Measurements from ENCODE around the gene PDCD2L. TPM values are rescaled to one million over a fixed set of nuclear protein-coding genes. Genes with fewer than 3 reads are reported as not detected.
"Not testable (repeated sequence)": the region's sequence is repeated elsewhere in the genome, so short reads cannot be mapped to it uniquely, and the experiment has no call there.

The PDCD2L gene
- polyA plus RNA-seq, 1 donor from 2014 or later = 18.6 TPM

DNA sequence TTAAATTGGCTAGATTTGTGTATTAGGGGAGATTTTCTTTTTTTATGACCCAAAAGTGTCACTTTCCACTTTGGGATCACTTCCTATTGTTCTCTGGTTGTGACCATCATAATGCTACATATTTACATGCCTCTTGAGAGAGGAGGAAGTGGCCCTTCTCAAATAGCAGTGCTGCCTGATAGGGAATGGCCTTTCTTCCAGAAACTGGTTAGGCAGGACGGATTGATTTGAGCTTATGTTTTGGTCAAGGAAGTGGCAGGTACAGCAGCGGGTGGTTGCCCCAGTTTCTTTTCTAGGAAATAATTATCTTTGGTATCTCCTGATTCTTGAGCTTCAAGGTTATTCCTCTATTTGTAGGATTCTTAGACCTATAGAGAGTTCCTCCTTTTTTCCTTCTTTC is 55.4 kb downstream of the PDCD2L start:
- H3K27ac Mint-ChIP-seq = no peak overlapping the region
- peaks cover 6% of the 10 kb centered on the region for H3K36me3 Mint-ChIP-seq

DNA sequence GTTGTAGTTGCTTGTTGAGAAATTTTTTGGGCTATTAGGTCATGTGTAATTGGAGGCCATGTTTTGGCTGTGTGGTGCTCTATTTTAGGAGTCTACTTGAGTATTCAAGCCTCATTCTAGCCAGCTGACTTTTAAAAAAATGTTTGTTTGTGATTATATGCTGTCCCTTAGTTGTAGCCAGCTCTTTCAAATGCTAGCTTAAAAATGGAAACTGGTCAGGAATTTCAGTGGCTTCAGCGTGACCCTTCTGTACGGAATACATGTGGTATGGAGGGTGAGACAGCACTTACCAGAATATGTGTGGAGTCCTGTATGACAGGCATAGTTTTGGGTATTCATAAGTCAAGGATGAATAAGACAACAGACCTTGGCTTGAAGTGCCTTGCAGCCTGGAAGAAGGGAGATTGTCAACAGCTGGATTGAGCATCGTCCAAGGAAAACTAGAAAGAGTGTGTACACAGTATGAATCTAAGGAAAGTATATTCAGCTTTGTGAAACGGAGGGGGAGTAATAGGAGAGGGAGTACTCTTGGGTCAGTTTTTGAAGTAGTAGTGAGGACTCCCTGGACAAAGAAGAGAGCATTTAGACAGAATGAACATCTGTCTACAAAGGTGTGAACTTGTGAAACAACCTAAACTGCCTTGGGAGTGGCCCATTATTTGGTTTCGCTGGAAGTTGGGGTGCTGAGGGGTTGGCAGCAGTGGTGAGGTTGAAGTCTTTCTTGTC is 57.3 kb downstream of the PDCD2L start:
- H3K36me3 Mint-ChIP-seq = peaks cover 6% of the 10 kb centered on the region
- H3K4me3 Mint-ChIP-seq = no peak overlapping the region
- H3K4me1 Mint-ChIP-seq = peaks cover 0 to 2% (median 0%) of the 10 kb centered on the region in 3 donors
- no peaks in the 10 kb centered on the region for H3K27me3 Mint-ChIP-seq
- H3K27ac Mint-ChIP-seq = no peak overlapping the region
- H3K9me3 Mint-ChIP-seq = no peaks in the 10 kb centered on the region

More for the DNA sequence above, 55.4 kb downstream of the PDCD2L start:
- Mint-ChIP-seq H3K27me3 (no peaks in the 10 kb centered on the region), H3K4me1 (peaks cover 0 to 2% (median 0%) of the 10 kb centered on the region in 3 donors), H3K4me3 (no peak overlapping the region), H3K9me3 (no peaks in the 10 kb centered on the region)

DNA sequence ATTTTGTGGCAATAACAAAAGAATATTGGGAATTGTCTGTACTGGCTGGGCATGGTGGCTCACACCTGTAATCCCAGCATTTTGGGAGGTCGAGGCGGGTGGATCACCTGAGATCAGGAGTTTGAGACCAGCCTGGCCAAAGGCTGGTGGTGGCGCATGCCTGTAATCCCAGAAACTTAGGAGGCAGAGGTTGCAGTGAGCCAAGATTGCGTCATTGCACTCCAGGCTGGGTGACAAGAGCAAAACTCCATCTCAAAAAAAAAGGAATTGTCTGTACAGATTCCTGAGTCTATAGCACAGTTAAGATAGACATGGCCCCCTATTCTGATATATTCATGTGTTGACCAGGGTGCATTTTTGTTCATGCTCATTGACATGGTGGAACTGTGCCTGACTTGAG is 60.6 kb downstream of the PDCD2L start:
- not testable (repeated sequence) for H3K36me3 Mint-ChIP-seq, H3K4me1 Mint-ChIP-seq, H3K4me3 Mint-ChIP-seq, H3K27me3 Mint-ChIP-seq, H3K27ac Mint-ChIP-seq, H3K9me3 Mint-ChIP-seq

DNA sequence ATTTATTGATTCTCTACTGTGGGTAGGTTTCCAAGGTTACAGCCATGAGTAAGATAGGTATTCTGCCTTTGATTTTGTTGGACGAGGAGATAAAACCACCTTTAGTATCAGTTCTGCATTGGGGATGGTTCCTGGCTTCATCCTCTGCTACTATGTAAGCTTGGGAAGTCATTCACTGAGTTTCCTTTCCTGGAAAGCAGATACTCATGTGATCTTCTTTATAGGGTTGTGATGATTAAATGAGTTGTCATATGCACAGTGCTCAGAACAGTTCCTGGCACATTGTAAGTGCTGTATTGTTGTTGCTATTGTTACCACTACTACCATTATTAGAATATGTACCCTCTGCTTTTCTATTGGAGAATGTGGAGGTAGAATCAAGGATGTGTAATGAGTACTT is 64.2 kb downstream of the PDCD2L start:
- H3K4me1 Mint-ChIP-seq = peaks cover 0 to 1% (median 0%) of the 10 kb centered on the region in 3 donors
- peaks cover 8% of the 10 kb centered on the region for H3K36me3 Mint-ChIP-seq
- no peak overlapping the region for H3K27ac Mint-ChIP-seq

DNA sequence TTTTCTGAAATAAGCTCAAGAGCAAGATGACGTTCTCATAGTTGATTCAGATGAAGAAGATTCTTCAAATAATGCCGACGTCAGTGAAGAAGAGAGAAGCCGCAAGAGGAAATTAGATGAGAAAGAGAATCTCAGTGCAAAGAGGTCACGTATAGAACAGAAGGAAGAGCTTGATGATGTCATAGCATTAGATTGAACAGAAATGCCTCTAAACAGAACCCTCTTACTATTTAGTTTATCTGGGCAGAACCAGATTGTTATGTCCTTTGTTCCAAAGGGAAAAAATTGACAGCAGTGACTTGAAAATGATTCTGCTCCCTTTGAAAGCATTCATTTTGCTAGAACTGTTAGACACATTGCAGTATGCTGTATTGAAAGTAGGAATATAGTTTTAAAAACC is 64.8 kb downstream of the PDCD2L start:
- H3K4me1 Mint-ChIP-seq, H3K9me3 Mint-ChIP-seq, H3K27ac Mint-ChIP-seq, H3K27me3 Mint-ChIP-seq, H3K36me3 Mint-ChIP-seq, H3K4me3 Mint-ChIP-seq: not testable (repeated sequence)

More for the DNA sequence above, 64.2 kb downstream of the PDCD2L start:
- Mint-ChIP-seq H3K27me3 (no peaks in the 10 kb centered on the region), H3K4me3 (no peak overlapping the region), H3K9me3 (no peaks in the 10 kb centered on the region)

DNA sequence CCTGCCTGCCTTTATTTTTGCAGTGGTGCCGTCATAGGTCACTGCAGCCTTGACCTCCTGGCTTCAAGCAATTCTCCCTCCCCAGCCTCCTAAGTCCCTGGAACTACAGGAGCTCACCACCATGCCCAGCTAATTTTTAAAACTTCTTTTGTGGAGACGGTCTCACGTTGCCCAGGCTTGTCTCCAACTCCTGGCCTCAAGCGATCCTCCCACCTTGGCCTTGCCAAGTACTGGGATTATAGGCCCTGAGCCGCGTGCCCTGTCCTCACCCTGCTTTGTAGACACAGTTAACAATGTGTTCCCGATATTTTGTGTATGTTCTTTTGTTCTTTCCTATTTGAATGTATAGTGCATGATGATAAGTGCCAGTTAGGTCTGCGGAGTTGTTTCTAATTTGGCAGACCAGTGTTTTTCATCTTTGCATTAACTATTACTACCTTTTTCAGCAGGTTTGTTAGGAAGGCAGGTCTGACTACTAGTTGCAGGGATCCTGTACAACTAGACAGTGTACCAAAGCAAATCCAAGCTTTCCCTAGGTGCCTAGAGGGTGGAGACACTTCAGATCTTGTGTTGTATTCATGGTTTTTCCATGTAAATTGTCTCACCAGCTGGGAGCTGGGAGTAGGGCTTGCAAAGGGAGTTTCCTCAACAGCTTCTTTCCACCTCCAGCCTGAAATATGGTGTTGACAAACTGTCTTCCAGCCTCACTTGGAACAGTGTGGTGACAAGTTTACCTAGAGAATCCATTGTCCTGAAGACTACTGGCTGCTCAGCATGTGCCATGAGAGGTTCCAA is 67.9 kb downstream of the PDCD2L start:
- H3K36me3 Mint-ChIP-seq = peaks cover 5% of the 10 kb centered on the region
- no peaks in the 10 kb centered on the region for H3K4me1 Mint-ChIP-seq
- no peaks in the 10 kb centered on the region for H3K9me3 Mint-ChIP-seq
- no peak overlapping the region for H3K4me3 Mint-ChIP-seq
- H3K27me3 Mint-ChIP-seq = no peaks in the 10 kb centered on the region
- H3K27ac Mint-ChIP-seq = peak overlapping the region in 1 of 3 donors; percentile 18

DNA sequence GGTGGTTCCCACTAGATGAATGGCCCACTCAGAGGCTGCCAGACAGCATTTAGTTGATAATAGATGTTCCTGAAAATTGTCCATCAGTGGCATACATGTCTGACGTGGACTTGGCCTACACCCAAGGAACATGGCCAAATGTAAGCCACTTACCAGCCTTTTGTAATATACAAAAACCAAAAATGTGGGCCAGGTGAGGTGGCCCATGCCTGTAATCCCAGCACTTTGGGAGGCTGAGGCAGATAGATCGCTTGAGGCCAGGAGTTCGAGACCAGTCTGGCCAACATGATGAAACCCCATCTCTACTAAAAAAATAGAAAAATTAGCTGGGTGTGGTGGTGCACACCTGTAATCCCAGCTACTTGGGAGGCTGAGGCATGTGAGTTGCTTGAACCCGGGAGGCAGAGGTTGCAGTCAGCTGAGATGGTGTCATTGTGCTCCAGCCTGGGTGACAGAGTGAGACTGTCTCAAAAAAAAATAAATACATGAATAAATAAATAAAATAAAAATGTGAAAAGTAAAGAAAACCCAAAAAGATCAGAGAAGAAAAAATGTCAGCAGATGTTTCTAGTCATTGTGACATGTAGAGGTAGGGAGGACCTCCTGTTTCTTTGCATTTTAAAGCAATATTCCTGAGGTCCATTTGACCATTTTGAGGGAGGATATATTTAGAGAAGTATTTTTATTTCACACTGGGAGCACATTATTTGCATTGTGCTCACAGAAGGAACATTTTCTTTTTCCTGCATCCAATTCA is 70.2 kb downstream of the PDCD2L start:
- no peak overlapping the region for H3K27ac Mint-ChIP-seq
- H3K27me3 Mint-ChIP-seq = no peaks in the 10 kb centered on the region
- H3K4me3 Mint-ChIP-seq = no peak overlapping the region
- H3K9me3 Mint-ChIP-seq = no peaks in the 10 kb centered on the region
- H3K4me1 Mint-ChIP-seq = no peaks in the 10 kb centered on the region
- peaks cover 3% of the 10 kb centered on the region for H3K36me3 Mint-ChIP-seq

DNA sequence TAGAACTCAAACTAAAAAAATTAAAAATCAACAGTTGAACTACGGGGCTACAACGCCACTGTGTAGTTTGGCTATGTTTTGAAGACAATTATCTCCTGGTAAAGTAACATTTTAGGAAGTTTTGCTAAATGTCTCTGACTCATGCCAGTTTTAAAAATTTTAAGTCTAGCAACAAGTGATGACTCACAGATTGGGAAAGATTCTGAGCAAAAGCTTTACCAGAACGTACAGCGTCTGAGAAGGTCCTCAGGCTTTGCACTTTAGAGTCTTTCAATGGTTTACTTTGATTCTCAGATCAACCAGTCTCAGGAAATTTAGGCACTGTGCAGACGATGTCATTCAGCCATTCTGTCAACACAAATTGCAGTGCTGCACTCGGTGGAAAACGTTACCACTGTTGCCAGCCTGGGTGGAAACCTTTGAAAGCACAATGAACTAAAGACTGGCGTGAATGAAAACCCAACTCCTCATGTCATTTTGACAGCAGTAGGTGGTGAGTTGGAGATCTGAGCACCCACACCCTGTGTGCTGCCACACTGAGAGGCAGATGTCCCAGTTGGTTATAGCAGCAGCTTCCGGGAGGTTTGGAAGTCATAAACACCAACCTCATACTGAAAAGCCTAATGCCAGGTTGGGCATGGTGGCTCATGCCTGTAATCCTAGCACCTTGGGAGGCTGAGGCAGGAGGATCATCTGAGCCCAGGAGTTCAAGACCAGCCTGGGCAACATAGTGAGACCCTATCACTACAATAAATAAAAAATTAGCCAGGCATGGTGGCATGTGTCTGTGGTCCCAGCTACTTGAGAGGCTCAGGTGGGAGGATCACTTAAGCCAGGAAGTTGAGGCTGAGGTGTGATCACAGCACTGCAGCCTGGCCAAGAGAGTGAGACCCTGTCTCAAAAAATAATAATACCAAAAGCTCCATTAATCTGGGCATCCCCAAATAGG is 71.1 kb downstream of the PDCD2L start:
- no peaks in the 10 kb centered on the region for H3K4me1 Mint-ChIP-seq
- H3K27me3 Mint-ChIP-seq = no peaks in the 10 kb centered on the region
- peaks cover 3% of the 10 kb centered on the region for H3K36me3 Mint-ChIP-seq
- no peaks in the 10 kb centered on the region for H3K9me3 Mint-ChIP-seq
- H3K4me3 Mint-ChIP-seq = no peak overlapping the region
- H3K27ac Mint-ChIP-seq = no peak overlapping the region

Other genes starting within 250 kb of the PDCD2L start
- gene LSM14A, start 231.9 kb upstream of the PDCD2L start, polyA plus RNA-seq = 154 TPM
- gene GARRE1, start 149.8 kb upstream of the PDCD2L start, polyA plus RNA-seq = 8.6 TPM
- gene GPI, start 39.2 kb upstream of the PDCD2L start, polyA plus RNA-seq = 139 TPM
- 65.1 TPM for gene UBA2, start 24.0 kb downstream of the PDCD2L start, polyA plus RNA-seq
- gene WTIP, start 77.4 kb downstream of the PDCD2L start, polyA plus RNA-seq = not detected